Neural progenitor cell (in vitro differentiated cells): ENCODE results near the gene MST1R. TPM values are rescaled to one million over a fixed set of nuclear protein-coding genes. Genes with fewer than 3 reads are reported as not detected.

Source experiments
- DNase-seq: peaks from one replicate; pipeline ENCODE4 v3.0.0-alpha.2; 2016; ENCODE audit warnings: low spot score
- H2AFZ ChIP-seq: fragments of 200-600 bp; sonication (generic); replicated peaks from 2 replicates; pipeline ENCODE4 v1.6.1; 2016; ENCODE audit warnings: antibody characterized with exemption
- H3F3A ChIP-seq: fragments of 200-600 bp; sonication (generic); 2 replicates; pipeline ENCODE4 v1.6.1; 2016; ENCODE audit warnings: antibody characterized with exemption, low read depth
- H3K27ac ChIP-seq: fragments of 200-600 bp; sonication (generic); 2 replicates; pipeline ENCODE4 v1.5.1; 2016; ENCODE audit warnings: mild to moderate bottlenecking
- H3K27me3 ChIP-seq: fragments of 200-600 bp; sonication (generic); 2 replicates; pipeline ENCODE4 v1.6.1; 2016; ENCODE audit warnings: mild to moderate bottlenecking, moderate library complexity
- H3K36me3 ChIP-seq: fragments of 200-600 bp; sonication (generic); 2 replicates; pipeline ENCODE4 v1.5.1; 2016
- H3K4me1 ChIP-seq: fragments of 200-600 bp; sonication (generic); 2 replicates; pipeline ENCODE4 v1.6.1; 2016; ENCODE audit warnings: mixed run types
- H3K4me2 ChIP-seq: fragments of 200-600 bp; sonication (generic); 2 replicates; pipeline ENCODE4 v1.6.1; 2016
- H3K4me3 ChIP-seq: fragments of 200-600 bp; sonication (generic); 2 replicates; pipeline ENCODE4 v1.5.1; 2016
- H3K79me2 ChIP-seq: fragments of 200-600 bp; sonication (generic); 2 replicates; pipeline ENCODE4 v1.6.1; 2016; ENCODE audit warnings: low read depth
- H3K9ac ChIP-seq: fragments of 200-600 bp; sonication (generic); 2 replicates; pipeline ENCODE4 v1.6.1; 2016
- H3K9me3 ChIP-seq: fragments of 200-600 bp; sonication (generic); 2 replicates; pipeline ENCODE4 v1.5.1; 2016; ENCODE audit warnings: low read depth
- H4K20me1 ChIP-seq: fragments of 200-600 bp; sonication (generic); 2 replicates; pipeline ENCODE4 v1.6.1; 2016; ENCODE audit warnings: low read depth
- H3K27ac Mint-ChIP-seq: 3 replicates; pipeline ENCODE4 v1.8.0; 2021; ENCODE audit warnings: mixed read lengths
- H3K27me3 Mint-ChIP-seq: 2 replicates; pipeline ENCODE4 v1.8.0; 2022; ENCODE audit warnings: low read depth, mild to moderate bottlenecking, inconsistent platforms, moderate library complexity, mixed read lengths; ENCODE audit not compliant: insufficient read depth
- H3K36me3 Mint-ChIP-seq: 3 replicates; pipeline ENCODE4 v1.8.0; 2021; ENCODE audit warnings: mixed read lengths
- H3K4me1 Mint-ChIP-seq: 3 replicates; pipeline ENCODE4 v1.8.0; 2021; ENCODE audit warnings: mixed read lengths
- H3K4me3 Mint-ChIP-seq: 3 replicates; pipeline ENCODE4 v1.8.0; 2021; ENCODE audit warnings: mild to moderate bottlenecking, moderate library complexity, mixed read lengths
- H3K9me3 Mint-ChIP-seq: 3 replicates; pipeline ENCODE4 v1.8.0; 2020; ENCODE audit warnings: mixed read lengths
- CTCF ChIP-seq: fragments of 200-600 bp; sonication (generic); IDR thresholded peaks from 2 replicates; pipeline ENCODE4 v1.5.1; 2017; ENCODE audit warnings: antibody characterized with exemption, mild to moderate bottlenecking
- EZH2 ChIP-seq: fragments of 200-600 bp; sonication (generic); IDR thresholded peaks from 2 replicates; pipeline ENCODE4 v1.6.1; 2017; ENCODE audit warnings: antibody characterized with exemption, mild to moderate bottlenecking, moderate library complexity
- EZH2phosphoT487 ChIP-seq: fragments of 200-600 bp; sonication (generic); IDR thresholded peaks from 2 replicates; pipeline ENCODE4 v1.6.1; 2017; ENCODE audit warnings: antibody characterized with exemption
- total RNA-seq: library from RNA; depleted of rRNA; stranded (reverse); fragments of >200 nt; gene quantifications from 2 replicates; pipeline ENCODE4 v1.2.3, GENCODE V29; 2015; ENCODE audit warnings: low replicate concordance

Gene MST1R
- total RNA-seq, 1 donor from 2014 or later, result 0.32 TPM

GRCh38 chr3:49930922-49931321 is 27.2 kb upstream of the MST1R start:
- no peak overlapping the region for H3K9ac ChIP-seq
- peaks cover 16% of the 10 kb centered on the region for H3K4me1 ChIP-seq
- no peaks in the 10 kb centered on the region for H3K36me3 Mint-ChIP-seq
- peaks cover 7% of the 10 kb centered on the region for H3K27me3 Mint-ChIP-seq
- H3K27ac Mint-ChIP-seq, result peak overlapping the region; percentile 47
- no peaks in the 10 kb centered on the region for H3K36me3 ChIP-seq
- TF ChIP-seq EZH2 (no peak), CTCF (peak; percentile 42)
- H3F3A ChIP-seq, result peaks cover 23% of the 10 kb centered on the region
- peak overlapping the region; percentile 94 for H3K4me2 ChIP-seq
- H3K27me3 ChIP-seq, result no peaks in the 10 kb centered on the region
- H3K79me2 ChIP-seq, result no peaks in the 10 kb centered on the region
- H4K20me1 ChIP-seq, result no peaks in the 10 kb centered on the region
- peak overlapping the region; percentile 56 for H2AFZ ChIP-seq
- no peak overlapping the region for H3K27ac ChIP-seq
- H3K4me1 Mint-ChIP-seq, result peaks cover 18% of the 10 kb centered on the region
- no peaks in the 10 kb centered on the region for H3K9me3 Mint-ChIP-seq
- no peaks in the 10 kb centered on the region for H3K9me3 ChIP-seq
- peak; percentile 87 for DNase-seq
- peak overlapping the region; percentile 50 for H3K4me3 Mint-ChIP-seq
- H3K4me3 ChIP-seq, result no peak overlapping the region

GRCh38 chr3:49930168-49930690 is 26.6 kb upstream of the MST1R start:
- Histone ChIP-seq H3K9me3 (no peaks in the 10 kb centered on the region), H3K4me1 (peaks cover 16% of the 10 kb centered on the region), H3K36me3 (no peaks in the 10 kb centered on the region), H3K27me3 (no peaks in the 10 kb centered on the region), H4K20me1 (no peaks in the 10 kb centered on the region), H3K9ac (no peak overlapping the region), H3K4me3 (peak overlapping the region; percentile 84), H3K79me2 (no peaks in the 10 kb centered on the region), H3F3A (peaks cover 23% of the 10 kb centered on the region), H2AFZ (peak overlapping the region; percentile 98), H3K4me2 (peak overlapping the region; percentile 94), H3K27ac (no peak overlapping the region)
- peaks cover 18% of the 10 kb centered on the region for H3K4me1 Mint-ChIP-seq
- no peaks in the 10 kb centered on the region for H3K36me3 Mint-ChIP-seq
- peaks cover 7% of the 10 kb centered on the region for H3K27me3 Mint-ChIP-seq
- peak overlapping the region; percentile 87 for H3K4me3 Mint-ChIP-seq
- peak overlapping the region; percentile 62 for H3K27ac Mint-ChIP-seq
- TF ChIP-seq CTCF (no peak), EZH2phosphoT487 (no peak)
- no peaks in the 10 kb centered on the region for H3K9me3 Mint-ChIP-seq
- DNase-seq, result no peak

- Histone ChIP-seq H3F3A (peaks cover 23% of the 10 kb centered on the region), H3K36me3 (no peaks in the 10 kb centered on the region), H4K20me1 (no peaks in the 10 kb centered on the region), H3K4me1 (peaks cover 16% of the 10 kb centered on the region), H3K4me3 (peak within 1 kb of the TSS; percentile 84), H3K4me2 (peak within 1 kb of the TSS; percentile 94), H3K9me3 (no peaks in the 10 kb centered on the region), H3K79me2 (no peaks in the 10 kb centered on the region), H3K27me3 (no peaks in the 10 kb centered on the region), H3K27ac (no peak within 1 kb of the TSS), H2AFZ (peak within 1 kb of the TSS; percentile 98), H3K9ac (no peak within 1 kb of the TSS)
- TF ChIP-seq EZH2phosphoT487 (no peak), EZH2 (no peak), CTCF (peak; percentile 55)
- DNase-seq, result peak; percentile 95
- Mint-ChIP-seq H3K4me1 (peaks cover 18% of the 10 kb centered on the region), H3K9me3 (no peaks in the 10 kb centered on the region), H3K27ac (peak within 1 kb of the TSS; percentile 62), H3K27me3 (peaks cover 7% of the 10 kb centered on the region), H3K36me3 (no peaks in the 10 kb centered on the region), H3K4me3 (peak within 1 kb of the TSS; percentile 87)
These were observed 25.9 kb upstream of the MST1R start, which contains the start of gene MON1A for GRCh38 chr3:49929291-49930167. Gene MON1A, minus strand, starts transcription at chr3:49929811. Its CDS starts 16,465 bp downstream, at chr3:49913346.
